SU-DHL-6 (cell line): ENCODE measurements around the gene BHLHA9.

ENCODE experiments used
- EZH2phosphoT487 ChIP-seq: fragments of 200-600 bp; sonication (generic), shearing (Covaris generic); conservative IDR thresholded peaks from 2 replicates; pipeline ENCODE4 v1.6.1; 2018; ENCODE audit warnings: mild to moderate bottlenecking, antibody characterized with exemption, low read length, moderate library complexity, mixed read lengths
- TF ChIP-seq, protein P1 (sequence below): fragments of 200-600 bp; sonication (generic); IDR thresholded peaks from one replicate; pipeline ENCODE4 v1.5.1; 2017; ENCODE audit warnings: antibody characterized with exemption, mild to moderate bottlenecking, low read length, moderate library complexity; ENCODE audit not compliant: insufficient read depth, poor library complexity, severe bottlenecking

DNA sequence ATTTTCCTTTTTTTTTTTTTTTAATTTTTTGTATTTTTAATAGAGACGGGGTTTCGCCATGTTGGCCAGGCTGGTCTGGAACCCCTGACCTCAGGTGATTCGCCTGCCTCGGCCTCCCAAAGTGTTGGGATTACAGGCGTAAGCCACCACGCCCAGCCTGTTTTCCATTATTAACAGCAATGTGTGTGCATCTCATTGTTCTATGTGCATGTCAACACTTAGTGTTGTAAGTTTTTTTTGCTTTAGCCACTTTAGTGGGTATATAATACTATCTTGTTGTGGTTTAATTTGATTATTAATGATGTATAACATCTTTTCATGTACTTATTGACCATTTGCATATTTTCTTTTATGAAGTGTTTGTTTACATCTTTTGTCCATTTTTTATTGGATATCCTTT is 32.8 kb upstream of the BHLHA9 start:
- TF ChIP-seq, protein P1, sequence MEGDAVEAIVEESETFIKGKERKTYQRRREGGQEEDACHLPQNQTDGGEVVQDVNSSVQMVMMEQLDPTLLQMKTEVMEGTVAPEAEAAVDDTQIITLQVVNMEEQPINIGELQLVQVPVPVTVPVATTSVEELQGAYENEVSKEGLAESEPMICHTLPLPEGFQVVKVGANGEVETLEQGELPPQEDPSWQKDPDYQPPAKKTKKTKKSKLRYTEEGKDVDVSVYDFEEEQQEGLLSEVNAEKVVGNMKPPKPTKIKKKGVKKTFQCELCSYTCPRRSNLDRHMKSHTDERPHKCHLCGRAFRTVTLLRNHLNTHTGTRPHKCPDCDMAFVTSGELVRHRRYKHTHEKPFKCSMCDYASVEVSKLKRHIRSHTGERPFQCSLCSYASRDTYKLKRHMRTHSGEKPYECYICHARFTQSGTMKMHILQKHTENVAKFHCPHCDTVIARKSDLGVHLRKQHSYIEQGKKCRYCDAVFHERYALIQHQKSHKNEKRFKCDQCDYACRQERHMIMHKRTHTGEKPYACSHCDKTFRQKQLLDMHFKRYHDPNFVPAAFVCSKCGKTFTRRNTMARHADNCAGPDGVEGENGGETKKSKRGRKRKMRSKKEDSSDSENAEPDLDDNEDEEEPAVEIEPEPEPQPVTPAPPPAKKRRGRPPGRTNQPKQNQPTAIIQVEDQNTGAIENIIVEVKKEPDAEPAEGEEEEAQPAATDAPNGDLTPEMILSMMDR, result no peak
- no peak for TF ChIP-seq EZH2phosphoT487
